Activated CD4-positive, CD25-positive, alpha-beta regulatory T cell treated with anti-CD3 and anti-CD28 coated beads, Interleukin-2, amount 50 U/mL, for 16 hours (primary cell): ENCODE measurements around the gene MLF2.
"Not testable (repeated sequence)": the region's sequence is repeated elsewhere in the genome, so short reads cannot be mapped to it uniquely, and the experiment has no call there.

Source experiments
- DNase-seq: peaks from one replicate; pipeline ENCODE4 v3.0.0-alpha.2; 2020; ENCODE audit warnings: low read depth, low spot score

The MLF2 gene

DNA sequence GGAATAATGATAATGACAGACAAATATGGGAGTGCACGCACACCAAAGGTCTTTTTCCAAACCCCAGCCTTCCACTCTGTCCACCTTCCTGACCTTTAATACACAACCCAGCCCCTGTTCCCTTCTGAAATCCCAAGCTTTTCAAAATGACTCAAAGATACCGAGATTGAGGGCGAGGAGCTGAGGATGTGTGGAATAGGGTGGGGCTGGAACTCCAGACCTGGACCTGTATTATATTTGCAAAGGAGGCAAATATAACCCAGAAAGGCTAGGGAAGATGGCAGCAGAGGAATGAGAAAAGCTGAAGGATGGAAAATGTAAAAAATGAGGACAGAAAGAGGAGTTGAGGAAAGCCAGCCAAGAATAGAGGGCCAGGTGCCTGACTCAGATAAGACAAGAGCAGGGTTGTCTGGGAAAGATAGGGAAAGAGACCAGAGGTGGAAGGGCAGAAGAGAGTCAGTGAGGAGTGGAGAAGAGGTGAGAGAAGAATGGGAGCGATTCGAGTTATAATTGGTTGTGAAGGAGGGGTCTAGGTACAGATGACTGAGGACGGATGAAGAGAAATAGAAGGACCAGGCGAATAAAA is 12.2 kb upstream of the MLF2 start:
- DNase-seq, result no peak

DNA sequence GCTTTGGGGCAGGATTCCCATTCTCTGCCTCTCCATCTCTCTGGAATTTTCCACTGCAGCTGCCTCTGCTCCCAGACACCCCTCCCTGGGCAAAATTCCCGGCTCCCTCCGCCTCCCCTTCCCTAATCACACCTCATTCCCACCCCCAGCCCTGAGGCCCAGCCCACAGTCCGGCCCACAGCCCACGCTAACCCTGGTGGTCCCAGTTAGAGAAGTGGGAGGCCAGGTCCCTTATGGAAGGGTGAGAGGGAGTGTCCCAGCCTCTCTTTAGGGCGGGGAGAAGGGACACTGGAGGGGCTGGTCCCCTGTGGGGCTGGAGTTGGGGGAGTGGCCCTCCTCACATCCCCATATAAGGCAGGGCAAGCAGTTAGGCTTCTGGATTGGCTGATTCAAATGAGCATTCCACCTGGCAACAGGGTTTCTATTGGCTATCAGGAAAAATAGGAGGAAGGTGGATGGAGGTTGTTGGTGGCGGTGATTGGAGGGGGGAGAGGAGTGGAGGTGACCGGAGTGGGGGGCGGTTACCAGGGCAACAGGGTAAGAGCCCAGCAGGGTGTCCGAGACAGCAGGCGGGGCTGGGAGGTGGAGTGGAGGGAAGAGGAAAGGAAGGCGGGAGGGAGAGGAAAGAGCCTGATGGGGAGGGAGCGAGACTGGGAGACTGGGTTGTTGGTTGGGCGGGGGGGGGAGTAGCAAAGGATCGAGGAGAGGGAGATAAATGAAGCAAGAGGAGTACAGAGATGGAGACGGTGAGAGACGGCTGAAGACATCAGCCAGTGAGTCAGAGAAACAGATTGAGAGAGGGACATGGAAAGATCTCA is 11.3 kb upstream of the MLF2 start:
- no peak for DNase-seq

DNA sequence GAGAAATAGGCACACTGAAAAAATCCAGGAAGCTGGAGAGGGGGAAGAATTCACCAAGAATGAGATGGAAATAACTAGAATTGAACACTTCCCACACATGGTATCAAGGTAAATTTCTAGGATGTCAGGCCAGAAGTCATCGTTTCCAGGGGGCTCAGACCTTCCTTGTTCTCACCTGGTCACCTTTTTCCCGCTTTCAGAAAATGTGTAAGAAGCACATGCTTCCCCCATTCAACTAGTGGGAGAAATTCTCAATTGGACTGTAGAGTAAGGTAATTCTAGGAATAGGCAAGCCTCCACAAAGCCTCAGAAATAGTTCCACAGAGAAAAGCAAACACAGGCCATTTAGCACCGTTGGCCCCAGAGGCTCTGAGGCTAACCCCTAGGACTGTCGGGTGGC is 10.4 kb upstream of the MLF2 start:
- no peak for DNase-seq

DNA sequence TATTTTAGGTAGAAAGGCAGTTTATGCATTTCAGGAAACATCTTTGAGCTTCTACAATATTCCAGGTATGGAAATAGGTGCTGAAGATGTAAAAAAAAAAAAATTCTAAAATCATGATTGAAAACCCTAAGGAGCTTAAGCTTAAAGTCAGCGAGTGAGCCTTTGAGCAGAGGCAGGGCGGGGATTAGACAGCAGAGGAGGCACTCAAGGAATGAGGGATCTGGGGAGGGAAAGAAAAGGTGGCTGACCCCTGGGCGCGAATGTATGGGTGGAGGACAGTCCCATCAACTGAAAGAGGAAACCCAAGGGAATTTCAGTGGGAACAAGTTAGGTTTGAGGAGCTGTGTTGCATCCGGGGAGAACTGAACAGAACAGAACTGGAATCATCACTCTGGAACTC is 6.8 kb upstream of the MLF2 start:
- DNase-seq, result no peak

DNA sequence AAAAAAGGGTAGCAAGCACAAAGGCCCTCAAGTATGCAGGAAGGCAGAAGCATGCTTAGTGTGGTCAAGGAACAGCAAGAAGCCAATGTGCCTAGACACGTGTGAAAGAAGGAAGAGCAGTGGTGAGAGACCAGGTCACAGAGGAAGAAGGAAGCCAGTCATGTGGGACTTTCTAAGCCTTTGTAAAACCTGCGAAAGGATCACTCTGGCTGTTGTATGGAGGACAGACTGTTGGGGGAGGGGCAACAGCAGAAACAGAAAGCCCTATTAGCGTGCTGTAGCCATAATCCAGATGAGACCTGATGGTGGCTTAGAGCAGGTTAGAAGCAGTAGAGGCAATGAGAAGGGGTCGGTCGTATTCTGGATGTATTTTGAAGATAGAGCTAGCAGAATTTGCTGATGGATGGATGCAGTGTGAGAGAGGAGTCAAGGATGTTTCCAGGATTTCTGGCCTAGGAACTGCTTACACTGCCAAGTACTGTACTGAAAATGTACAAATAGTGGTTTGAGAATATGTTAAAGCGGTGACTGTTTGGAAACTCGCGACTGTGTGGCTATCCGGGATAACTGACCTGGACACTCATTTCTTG is 5.7 kb upstream of the MLF2 start:
- DNase-seq, result no peak

DNA sequence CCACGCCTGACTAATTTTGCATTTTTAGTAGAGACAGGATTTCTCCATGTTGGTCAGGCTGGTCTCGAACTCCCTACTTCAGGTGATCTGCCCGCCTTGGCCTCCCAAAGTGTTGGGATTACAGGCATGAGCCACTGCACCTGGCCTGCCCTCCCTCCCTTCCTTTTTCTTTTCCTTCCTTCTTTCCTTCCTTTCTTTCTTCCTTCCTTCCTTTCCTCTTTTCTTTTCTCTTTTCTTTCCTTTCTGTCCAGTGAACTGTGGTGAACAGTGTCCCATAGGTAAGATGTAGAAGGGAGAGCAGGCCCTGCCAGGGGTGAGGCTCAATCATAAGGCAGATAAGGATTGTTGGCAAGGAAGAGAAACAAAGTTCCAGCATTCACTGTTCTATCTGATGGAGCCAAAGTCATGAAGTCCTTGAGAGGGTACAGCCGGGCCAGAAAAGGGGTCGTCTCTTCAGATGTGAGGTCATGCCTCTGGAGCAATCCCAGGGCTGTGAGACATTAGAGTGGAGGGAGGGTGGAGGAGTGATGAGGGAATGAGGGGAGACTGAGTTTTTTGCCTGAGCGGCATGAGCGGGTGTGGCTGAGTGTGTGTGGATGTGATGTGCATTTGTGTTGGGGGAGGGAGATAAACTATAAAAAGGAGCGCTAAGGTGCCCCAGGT is 4.2 kb upstream of the MLF2 start:
- no peak for DNase-seq

DNA sequence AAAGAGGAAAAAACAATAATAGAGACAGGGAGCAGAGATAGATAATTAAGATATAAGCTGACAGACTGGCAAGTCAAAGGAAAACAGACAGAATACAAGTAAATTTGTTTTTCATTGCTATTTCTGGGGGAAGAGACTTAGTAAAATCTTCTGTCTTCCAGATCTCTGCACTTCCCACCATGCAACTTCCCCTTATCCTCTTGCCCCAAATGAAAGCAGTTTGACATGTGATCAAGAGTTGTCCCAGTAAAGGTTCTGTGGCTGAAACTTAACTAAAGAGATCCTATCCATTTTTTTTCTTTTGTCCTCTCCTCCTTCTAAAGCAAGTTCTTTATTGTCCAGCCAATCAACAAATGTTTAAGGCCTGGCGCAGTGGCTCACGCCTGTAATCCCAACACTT is 1.5 kb upstream of the MLF2 start:
- DNase-seq, result no peak

DNA sequence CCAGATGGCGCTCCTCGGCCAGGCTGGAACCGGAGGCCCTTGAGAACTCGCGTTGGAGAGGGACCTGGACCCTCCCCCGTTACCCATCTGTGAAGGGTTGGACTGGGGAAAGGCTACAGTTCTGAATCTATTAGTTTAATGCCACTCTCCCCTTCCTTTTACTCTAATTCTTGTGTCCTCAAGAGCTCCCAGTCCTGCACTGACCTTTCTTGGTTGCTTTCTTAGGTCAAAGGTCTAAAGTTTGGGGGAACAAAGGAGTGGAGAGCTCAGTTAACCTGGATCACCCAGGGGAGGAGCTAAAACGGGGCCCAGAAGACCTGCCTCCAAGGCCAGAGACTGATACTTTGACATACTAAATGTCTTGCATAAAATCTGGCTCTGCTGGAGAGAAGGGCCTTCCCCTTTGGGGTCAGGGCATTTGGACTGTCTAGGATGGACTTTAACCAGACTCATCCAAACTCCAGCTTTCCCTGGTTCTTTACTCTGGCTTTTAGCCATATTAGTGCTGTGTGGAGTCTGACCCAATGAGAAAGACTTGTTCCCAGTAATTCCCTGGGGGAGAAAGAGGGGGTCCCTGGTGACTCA is 923 bp upstream of the MLF2 start:
- DNase-seq, result no peak

DNA sequence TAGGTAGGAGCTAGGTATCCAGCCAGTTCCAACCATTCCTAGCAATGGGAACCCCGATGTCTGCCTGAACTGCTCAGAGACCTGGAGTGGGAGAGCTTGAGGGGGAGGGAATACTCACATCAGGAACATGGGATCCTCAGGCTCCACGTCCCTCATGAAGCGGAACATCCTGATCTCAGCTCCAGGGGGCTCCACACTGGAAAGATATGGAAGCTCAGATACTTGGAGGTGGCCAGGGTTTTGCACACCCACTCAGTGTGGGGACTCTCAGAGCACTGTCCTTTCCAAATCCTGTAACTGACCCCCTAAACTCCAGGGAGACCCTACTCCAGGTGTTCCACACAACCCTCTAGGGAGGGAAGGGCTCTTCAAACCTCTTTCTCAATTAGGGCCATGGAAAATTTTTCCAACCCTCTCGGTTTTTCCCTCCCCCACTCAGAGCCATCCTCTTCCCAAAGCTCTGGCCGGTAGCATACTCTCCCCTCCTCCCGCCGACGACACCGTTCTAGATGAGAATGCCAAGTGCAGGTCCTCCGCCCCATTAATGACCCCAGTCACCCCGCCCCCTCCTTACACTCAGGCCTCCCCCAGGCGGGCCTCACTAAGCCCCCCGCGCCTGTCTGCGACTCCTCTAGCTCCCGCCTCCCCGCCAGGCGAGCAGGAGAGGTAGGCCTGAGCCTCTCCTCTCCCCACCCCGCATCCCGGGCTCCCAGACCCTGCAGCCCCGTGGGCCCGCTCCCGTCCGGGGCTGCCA is 597 bp downstream of the MLF2 start:
- no peak for DNase-seq

DNA sequence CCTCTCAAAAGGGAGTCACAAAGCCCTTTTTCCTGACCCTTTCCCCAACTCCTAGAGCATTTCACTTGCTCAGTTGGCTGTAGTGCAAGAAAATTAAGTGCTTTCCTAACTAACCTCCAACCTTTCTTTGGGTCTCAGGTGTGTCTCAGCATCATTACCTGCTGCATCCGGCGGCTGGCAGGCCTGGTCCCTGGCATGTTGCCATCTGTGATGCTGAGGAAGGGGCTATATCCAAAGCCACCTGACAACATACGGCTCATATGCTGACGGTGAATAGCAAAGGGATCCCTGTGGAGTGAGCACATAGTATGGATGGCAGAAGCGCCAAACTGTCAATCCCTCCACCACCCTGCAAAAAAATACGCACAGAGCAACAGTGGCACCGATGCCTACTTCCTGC is 1.2 kb downstream of the MLF2 start:
- no peak for DNase-seq

DNA sequence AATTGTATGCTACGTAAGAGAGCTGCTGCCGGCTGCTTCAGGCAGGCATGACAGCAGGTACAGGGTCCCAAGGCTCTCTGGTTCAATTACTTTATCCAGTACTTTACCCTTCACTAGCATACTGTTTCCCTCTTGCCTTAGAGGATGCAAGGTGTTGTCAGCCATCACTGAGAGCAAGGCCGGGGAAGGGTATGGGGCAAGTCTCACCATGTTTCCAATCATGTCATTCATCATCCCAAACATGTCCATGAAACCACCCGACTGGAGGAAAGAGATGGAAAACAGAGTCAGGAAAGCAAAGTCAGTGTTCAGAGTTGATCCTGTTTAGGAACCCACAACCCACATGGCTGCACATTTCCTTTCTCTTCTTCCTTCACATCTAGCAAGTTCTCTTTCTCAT is 2.4 kb downstream of the MLF2 start:
- DNase-seq, result no peak

DNA sequence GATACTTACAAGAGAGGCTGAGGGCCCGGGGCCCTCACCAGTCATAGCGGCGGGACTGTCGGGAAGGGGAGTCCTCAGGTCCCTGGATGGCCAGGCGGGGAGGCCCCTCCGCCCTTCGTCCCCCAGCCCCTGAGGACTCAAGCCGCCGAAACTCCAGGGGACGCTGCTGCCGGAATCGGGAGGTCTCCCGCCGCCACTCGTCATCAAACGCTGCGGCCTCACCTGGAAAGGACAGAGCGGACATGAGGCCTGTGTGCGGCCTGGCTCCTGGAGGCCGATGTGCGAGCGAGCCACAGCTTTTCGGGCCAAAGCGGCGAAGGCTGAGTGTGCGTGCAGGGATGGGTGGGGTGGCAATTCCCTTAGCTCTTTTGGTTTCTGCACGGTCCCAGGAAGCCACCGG is 4.2 kb downstream of the MLF2 start:
- DNase-seq, result no peak

DNA sequence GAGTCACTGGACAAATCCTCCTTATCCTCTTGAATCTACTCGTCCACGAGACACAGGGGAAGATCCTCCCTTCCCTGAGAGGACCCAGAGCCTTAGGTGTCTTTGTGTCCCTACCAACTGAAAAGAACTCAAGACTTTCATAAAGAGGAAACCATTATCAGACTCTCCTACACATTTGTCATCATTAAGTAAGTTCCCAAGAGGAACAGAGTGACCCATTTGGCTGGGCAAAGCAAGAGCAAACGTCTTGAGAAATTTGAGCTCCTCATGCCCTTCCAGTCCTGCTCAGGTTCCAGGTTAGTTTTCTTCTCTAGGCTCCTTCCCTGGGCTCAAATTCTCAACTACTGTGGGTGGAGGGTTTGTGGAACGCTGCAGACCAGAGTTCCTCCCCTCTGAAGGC is 5.7 kb downstream of the MLF2 start:
- DNase-seq, result no peak

DNA sequence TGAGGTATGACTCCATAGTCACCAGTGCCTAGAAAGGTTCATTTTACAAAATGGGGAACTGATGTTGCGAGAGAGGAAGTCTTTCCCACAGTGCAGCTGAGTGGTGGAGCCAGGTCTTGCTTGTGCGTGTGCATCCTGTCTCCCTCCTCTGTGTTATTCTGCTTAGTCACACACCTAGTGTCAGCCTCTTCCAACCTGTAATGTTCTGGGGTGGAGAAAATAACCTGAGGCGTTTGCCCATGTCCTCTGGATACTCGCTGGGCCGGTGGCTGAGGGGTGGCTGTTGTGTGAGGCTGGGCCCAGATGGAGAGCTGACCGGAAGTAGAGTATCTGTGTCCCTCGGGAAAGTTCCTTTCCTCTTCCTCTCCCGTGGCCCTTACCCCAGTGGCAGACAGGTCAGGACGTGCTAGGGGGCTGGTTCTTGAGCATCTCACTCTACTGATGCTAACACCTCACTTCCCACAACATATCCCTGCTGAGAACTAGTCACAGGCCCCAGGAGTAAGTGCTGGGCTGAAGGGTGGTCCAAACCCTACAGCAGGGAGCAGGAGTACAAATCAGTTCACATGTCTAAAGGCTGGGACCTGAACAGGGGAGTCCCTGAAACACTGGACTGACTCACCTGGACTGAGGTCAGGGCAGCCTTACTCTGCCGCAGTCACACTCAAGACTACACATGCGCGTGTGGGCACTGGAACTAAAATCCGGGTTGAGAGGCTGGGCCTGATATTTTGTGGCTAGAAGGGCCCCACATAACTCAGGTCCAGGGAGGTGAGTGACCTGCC is 7.0 kb downstream of the MLF2 start:
- DNase-seq, result no peak

DNA sequence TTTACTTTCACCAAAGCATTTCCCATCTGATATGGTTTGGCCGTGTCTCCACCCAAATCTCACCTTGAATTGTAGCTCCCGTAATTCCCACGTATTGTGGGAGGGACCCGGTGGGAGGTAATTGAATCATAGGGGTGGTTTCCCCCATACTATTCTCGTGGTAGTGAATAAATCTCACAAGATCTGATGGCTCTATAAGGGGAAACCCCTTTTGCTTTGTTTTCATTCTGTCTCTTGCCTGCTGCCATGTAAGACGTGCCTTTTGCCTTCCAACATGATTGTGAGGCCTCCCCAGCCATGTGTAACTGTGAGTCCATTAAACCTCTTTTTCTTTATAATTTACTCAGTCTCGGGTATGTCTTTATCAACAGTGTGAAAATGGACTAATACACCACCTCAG is 9.6 kb downstream of the MLF2 start:
- not testable (repeated sequence) for DNase-seq

DNA sequence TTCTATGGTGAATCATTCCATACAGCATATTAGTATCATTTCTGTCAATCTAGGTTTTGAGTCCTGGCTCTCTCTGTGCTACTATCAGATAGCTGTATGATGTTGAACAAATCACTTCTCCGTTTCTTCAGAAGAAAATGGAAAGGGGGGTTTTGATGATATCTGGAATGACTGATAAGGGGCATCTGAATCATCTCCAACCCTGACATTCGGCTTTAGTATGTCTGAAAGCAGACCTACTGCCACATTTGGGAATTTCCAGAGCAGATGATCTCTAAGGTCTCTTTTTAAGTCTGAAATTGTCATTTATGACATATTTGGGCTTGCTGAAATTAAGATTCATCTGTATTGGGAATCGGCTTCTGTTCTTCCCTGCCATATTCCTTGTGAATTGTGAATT is 10.1 kb downstream of the MLF2 start:
- no peak for DNase-seq

DNA sequence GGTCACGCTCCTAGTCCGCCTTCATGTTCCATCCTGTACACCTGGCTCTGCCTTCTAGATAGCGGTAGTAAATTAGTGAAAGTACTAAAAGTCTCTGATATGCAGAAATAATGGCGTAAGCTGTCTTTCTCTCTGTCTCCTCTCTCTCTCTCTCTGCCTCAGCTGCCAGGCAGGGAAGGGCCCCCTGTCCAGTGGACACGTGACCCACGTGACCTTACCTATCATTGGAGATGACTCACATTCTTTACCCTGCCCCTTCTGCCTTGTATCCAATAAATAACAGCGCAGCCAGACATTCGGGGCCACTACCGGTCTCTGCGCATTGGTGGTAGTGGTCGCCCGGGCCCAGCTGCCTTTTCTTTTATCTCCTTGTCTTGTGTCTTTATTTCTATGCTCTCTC is 10.9 kb downstream of the MLF2 start:
- not testable (repeated sequence) for DNase-seq

DNA sequence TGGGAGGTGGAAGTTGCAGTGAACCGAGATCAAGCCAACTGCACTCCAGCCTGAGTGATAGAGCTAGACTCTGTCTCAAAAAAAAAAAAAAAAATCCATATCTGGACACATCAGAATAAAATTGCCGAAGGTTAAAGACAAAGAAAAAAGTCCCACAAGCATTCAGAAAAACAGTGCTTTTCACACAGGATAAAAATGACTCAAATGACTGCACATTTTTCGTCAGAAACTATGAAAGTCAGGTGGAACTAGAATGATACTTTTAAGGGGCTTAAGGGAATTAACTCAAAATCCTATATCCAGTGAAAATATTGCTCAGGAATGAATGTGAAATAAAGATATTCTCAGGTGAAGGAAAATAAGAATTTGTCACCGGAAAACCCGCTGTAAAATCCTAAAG is 16.2 kb downstream of the MLF2 start:
- DNase-seq, result no peak

DNA sequence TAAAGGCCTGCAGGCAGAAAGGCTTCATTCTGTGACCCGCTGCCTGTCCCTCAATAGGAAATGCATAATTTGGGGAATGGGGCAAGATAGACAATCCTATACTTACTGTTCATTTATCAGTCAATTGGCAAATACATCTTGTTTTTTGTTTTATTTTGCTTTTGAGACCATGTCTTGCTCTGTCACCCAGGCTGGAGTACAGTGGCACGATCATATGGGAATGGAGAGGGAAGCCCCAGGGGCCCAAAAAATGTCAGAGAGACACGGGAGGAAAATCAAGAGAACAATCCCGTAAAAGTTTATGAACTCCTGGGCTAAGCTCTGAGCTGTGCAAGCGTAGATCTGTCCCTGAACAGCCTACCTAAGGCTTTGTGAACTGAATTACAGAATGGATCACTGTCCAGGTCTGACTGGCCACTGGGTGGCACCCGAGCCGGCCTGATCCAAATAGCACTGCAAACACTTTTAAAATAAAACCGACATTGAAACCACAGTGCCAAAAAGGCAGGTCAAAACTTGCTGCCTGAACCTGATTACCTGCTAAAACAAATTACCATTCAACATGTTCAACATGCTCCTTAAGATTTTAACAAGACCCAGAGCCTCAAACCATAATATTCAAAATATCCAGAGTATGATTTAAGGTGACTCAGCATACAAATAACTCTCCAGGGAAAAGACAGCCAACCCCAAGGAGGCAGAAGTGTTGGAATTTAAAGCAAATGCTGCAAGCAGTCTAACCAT is 17.3 kb downstream of the MLF2 start:
- no peak for DNase-seq
